M059J (cell line): ENCODE results near the gene SLC36A3. TPM values are rescaled to one million over a fixed set of nuclear protein-coding genes. Genes with fewer than 3 reads are reported as not detected.
A peak's percentile ranks its signal among the peaks of the same experiment; 100 is the strongest.
"Not testable (repeated sequence)": the region's sequence is repeated elsewhere in the genome, so short reads cannot be mapped to it uniquely, and the experiment has no call there.

Experiments
- DNase-seq: peaks from one replicate; pipeline ENCODE4 v3.0.0-alpha.2; 2012; ENCODE audit warnings: low read depth
- total RNA-seq: library from RNA; depleted of rRNA; stranded (reverse); fragments of >200 nt; shearing (Covaris generic); gene quantifications from 2 replicates; pipeline ENCODE4 v1.2.3, GENCODE V29; 2014; rRNA removed

Gene SLC36A3
- total RNA-seq = not detected in 2 replicates

DNA sequence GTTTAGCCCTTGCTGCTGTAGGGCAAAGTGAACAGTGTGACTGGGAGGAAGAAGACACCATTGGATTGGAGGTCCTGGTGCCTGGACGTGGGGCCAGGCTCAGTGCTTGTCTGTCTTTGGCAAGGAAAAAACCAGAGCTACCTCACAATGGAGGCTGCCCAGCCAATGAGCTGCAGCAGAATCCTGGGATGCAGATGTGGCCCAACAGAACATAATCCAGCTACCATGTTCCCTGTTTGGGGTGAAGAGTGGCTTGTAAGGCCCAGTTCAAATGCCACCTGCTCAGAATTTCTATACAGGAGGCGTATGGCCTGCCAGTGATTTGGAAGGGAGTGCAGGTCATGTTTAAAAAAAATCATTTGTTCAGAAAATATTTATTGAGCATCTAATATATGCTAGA, at the start of gene SLC36A3:
TSS of gene SLC36A3 (minus strand) at position 101 of the 400 bp plus-strand sequence. CDS start 412 bp downstream, outside the sequence.
- DNase-seq = no peak

- DNase-seq = no peak
Observed at GRCh38 chr5:151351671-151352070, 48.1 kb upstream of the SLC36A3 start.

DNA sequence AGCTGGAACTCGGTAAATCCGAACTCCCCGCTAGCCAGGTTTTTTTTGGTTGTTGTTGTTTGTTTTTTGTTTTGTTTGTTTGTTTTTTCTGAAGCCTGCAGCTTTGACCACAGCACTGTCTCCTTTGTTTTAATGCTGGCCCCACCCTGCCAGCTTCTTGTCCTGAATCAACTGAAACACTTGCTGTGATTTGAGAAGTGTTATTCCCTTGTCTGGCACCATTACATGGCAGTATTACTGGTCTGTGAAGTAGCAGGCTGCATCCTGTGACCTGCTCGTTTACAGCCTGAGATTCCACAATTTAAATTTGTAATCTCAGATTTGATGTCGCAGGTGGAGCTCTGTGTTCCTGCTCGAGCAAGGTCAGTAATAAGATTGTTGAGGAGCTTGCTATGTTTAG, 45.2 kb upstream of the SLC36A3 start:
- DNase-seq = no peak

GRCh38 chr5:151347369-151347768, 43.8 kb upstream of the SLC36A3 start, which contains the start of gene SLC36A2:
SLC36A2 (minus strand) TSS chr5:151347559; CDS start chr5:151347460, 99 bp downstream.
- no peak for DNase-seq

DNA sequence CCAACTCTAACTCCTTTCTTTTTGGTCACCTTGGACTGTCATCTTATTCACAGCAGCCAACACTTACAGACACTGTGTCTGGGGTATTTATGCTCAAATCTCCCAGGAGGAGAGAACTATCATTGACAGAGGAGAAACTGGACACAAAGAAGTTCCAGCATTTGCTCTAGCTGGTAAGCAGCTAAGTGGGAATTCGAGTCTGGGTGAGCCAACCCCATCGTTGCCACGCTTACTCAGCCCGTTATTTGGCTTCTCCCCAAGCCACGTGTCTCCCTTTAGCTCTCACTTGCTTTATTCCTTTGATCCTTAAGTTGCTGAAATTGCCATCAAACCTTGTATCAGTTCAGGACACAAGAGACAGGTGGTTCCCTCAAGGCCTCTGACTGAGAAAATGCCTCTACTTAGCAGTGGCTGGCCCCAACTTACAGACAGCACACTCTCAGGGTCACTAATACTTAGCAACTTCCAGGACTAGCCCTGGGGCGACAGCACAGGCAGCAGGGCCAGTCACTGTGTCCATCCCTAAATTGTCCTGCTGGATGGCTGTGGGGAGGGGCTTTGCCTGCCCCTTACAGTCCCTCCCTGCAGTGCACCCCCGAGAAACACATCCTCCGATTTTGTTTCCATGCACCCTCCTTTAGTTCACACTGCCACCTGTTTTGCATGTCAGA, 42.4 kb upstream of the SLC36A3 start:
- peak; percentile 39 for DNase-seq

- DNase-seq = no peak
Observed at GRCh38 chr5:151345187-151345807, 41.7 kb upstream of the SLC36A3 start.

GRCh38 chr5:151344088-151344487, 40.5 kb upstream of the SLC36A3 start:
- no peak for DNase-seq

- DNase-seq = no peak
Observed at GRCh38 chr5:151340004-151340403, 36.4 kb upstream of the SLC36A3 start.

DNA sequence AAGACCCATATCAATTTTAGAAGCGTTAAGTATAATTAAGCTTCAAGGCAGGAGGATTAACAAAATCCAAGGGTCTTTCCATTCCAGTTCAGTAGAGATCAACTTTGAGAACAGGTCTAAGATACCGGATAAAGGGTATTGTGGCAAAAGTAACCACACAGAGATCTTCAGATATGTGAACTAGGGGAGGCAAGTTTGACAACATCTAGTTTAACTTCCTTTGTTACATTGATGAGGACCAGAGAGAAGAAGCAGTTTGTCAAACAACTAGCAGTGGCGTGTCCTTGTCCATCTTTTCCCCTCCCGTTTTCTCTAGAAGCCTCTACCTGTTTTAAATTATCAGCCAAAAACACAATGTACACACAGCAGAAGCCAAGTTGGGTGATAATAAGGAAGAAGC, 35.2 kb upstream of the SLC36A3 start:
- no peak for DNase-seq

GRCh38 chr5:151332857-151333256, 29.3 kb upstream of the SLC36A3 start:
- DNase-seq = no peak

GRCh38 chr5:151328734-151329133, 25.2 kb upstream of the SLC36A3 start:
- DNase-seq = no peak

DNA sequence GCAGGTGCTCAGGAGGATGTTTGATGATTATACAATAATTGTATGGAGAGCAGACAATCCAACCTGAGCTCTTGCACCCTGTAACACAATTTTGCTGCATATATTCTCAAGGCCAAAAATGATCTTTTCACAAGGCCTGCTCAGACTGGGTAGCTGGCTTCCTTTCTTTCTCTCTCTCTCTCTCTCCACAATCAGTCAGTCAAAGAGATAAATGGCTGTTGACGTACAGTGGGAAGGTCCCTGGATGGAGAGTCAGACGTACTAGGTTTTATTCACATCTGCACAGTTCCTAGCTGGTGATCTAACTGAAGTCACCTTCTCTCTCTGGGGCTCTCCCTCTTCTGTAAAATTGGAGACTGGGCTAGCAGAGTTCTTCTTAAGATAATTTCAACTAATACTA, 24.0 kb upstream of the SLC36A3 start:
- DNase-seq = no peak

- DNase-seq = no peak
Observed at GRCh38 chr5:151326266-151326665, 22.7 kb upstream of the SLC36A3 start.

DNA sequence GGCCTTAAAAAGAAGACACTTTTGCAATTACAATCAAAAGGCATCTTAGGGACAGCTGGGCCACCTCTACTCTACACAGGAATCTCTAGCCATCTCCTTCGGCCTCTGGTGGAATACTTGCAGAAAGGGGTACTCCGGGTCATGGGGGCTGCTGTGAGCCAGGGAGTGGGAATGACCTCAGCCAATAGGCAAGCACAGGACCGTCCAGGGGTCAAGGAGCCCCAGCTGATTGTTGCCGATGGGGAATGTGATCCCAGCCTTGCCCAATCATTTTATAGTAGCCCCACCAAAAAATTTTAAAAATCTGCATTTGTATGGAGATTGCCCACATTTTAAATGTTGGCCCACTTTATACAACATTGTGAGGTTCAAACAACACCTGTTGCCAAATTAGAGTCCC, 16.9 kb upstream of the SLC36A3 start:
- DNase-seq = no peak

GRCh38 chr5:151318850-151319732, 15.5 kb upstream of the SLC36A3 start:
- DNase-seq = peak; percentile 34

- DNase-seq = no peak
Observed at GRCh38 chr5:151317871-151318270, 14.3 kb upstream of the SLC36A3 start.

GRCh38 chr5:151315998-151316597, 12.5 kb upstream of the SLC36A3 start:
- DNase-seq = peak; percentile 62

DNA sequence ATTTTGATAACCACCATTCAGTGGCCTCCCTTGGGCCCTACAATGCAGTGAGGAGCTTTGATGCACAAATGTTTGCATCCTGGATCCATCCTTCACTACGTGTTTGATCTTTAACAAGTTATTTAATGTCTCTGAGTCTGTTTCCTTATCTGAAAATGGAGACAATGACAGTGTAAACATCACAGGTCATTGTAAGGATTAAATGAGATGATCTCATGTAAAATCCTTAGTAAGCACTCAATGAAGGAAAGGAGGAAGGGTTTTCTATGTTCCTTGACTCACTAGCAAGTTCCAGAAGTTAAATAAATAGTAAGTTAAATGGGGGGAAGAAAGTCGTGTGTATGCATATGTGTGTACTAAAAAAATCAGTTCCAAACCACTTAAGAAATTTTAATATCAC, 9.8 kb upstream of the SLC36A3 start:
- no peak for DNase-seq

DNA sequence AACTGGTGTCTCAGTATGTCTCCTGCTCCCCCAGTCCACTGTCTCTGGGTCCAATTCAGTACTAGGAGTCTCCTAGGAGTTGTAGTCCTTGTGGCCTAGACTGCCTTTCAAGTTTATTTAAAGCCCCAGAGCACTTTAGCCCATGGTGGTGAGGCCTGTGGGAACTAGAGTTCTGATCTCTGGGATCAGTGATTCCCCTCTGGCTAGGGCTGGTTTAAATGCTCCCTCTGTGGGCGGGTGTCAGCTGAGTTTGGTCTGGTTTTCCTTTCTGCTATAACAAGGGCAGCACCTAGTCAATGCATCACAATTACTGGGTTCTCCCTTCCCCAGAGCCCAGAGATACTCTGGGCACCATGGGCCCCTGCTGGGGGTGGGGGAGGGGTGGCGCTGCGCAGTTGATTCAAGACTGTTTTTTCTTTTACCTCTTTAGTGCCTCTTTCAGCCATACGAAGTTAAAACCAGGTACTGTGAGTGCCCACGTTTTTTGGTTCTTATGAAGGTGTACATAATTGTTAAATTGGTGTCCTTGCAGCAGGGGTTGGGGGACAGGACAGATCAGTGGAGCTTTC, 9.3 kb upstream of the SLC36A3 start:
- no peak for DNase-seq

DNA sequence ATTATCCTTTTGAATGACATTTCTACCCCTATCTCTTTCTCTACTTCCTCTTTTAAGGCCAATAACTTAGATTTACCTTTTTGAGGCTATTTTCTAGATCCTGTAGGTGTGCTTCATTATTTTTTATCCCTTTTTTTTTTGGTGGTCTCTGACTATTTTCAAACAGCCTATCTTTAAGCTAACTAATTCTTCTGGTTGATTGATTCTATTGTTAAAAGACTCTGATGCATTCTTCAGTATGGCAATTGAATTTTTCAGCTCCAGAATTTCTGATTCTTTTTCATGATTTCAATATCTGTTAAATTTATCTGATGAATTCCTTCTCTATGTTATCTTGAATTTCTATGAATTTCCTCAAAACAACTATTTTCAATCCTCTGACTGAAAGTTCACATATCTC, 7.4 kb upstream of the SLC36A3 start:
- no peak for DNase-seq

- DNase-seq = not testable (repeated sequence)
Observed at GRCh38 chr5:151309821-151310220, 6.3 kb upstream of the SLC36A3 start.

- not testable (repeated sequence) for DNase-seq
Observed at GRCh38 chr5:151309266-151309665, 5.7 kb upstream of the SLC36A3 start.
